ENCODE results near the gene RAB1A.

Gene RAB1A

GRCh38 chr2:65107530-65107929, 22.4 kb downstream of the RAB1A start:
- no peak overlapping the region for H3K23ac ChIP-seq (ENCODE audit: low read length)
- peak overlapping the region; percentile 82 for H3K4ac ChIP-seq (ENCODE audit: low read depth, low read length)
- H3K18ac ChIP-seq (ENCODE audit: low read length), result peak overlapping the region; percentile 10
- H3K14ac ChIP-seq (ENCODE audit: low read length), result no peak overlapping the region
- WGBS (ENCODE audit: extremely low coverage, insufficient coverage, insufficient read length), result no CpG with 5 or more reads among the region's 5 CpGs
- H2BK5ac ChIP-seq (ENCODE audit: low read depth, low read length, poor library complexity), result no peak overlapping the region
- no peak overlapping the region for H4K8ac ChIP-seq (ENCODE audit: low read depth, low read length)
- H2AFZ ChIP-seq (ENCODE audit: insufficient read depth, low read length, poor library complexity), result no peak overlapping the region
- H3K79me1 ChIP-seq (ENCODE audit: low read length), result no peaks in the 10 kb centered on the region
- H3K4me1 ChIP-seq (ENCODE audit: control insufficient read depth in 1 of 2, insufficient read depth in 2 of 2, low read length in 2 of 2), result no peaks in the 10 kb centered on the region
- H3K9me3 ChIP-seq (ENCODE audit: insufficient read depth, low read depth, low read length), result no peaks in the 10 kb centered on the region
- H2BK12ac ChIP-seq (ENCODE audit: low read length), result peak overlapping the region; percentile 44
- no peak overlapping the region for H4K91ac ChIP-seq (ENCODE audit: low read depth, low read length)
- H3K79me2 ChIP-seq (ENCODE audit: control insufficient read depth, insufficient read depth, low read length, poor library complexity), result peaks cover 11% of the 10 kb centered on the region
- H3K36me3 ChIP-seq (ENCODE audit: control insufficient read depth in 1 of 2, insufficient read depth in 2 of 2, low read length in 2 of 2), result peaks cover 12 to 15% of the 10 kb centered on the region in 2 experiments
- no peak overlapping the region for H2BK120ac ChIP-seq (ENCODE audit: insufficient read depth, low read length, poor library complexity)
- no peak overlapping the region for H3K9ac ChIP-seq (ENCODE audit: low read length)
- no peak overlapping the region for H3K27ac ChIP-seq (ENCODE audit: low read depth, low read length)
- no peak overlapping the region for H4K12ac ChIP-seq (ENCODE audit: low read depth, low read length)
- H3K27me3 ChIP-seq (ENCODE audit: insufficient read depth, low read length), result no peaks in the 10 kb centered on the region
- H3K4me3 ChIP-seq (ENCODE audit: low read depth, low read length), result no peak overlapping the region
- no peak overlapping the region for H3K4me2 ChIP-seq (ENCODE audit: low read length)
- DNase-seq, result no peak
- H2AK5ac ChIP-seq (ENCODE audit: low read length), result no peak overlapping the region

GRCh38 chr2:65103013-65103715, 26.7 kb downstream of the RAB1A start:
- DNase-seq, result peak in 1 of 2 donors; percentile 37

GRCh38 chr2:65101071-65101470, 28.8 kb downstream of the RAB1A start:
- H4K12ac ChIP-seq (ENCODE audit: low read depth, low read length), result no peak overlapping the region
- H2BK5ac ChIP-seq (ENCODE audit: low read depth, low read length, poor library complexity), result no peak overlapping the region
- H3K9ac ChIP-seq (ENCODE audit: low read length), result no peak overlapping the region
- no peak overlapping the region for H3K4me3 ChIP-seq (ENCODE audit: low read depth, low read length)
- no peak overlapping the region for H3K14ac ChIP-seq (ENCODE audit: low read length)
- H4K8ac ChIP-seq (ENCODE audit: low read depth, low read length), result no peak overlapping the region
- no peak overlapping the region for H3K4me2 ChIP-seq (ENCODE audit: low read length)
- H2BK120ac ChIP-seq (ENCODE audit: insufficient read depth, low read length, poor library complexity), result no peak overlapping the region
- peaks cover 16 to 29% of the 10 kb centered on the region in 2 experiments for H3K36me3 ChIP-seq (ENCODE audit: control insufficient read depth in 1 of 2, insufficient read depth in 2 of 2, low read length in 2 of 2)
- H2BK12ac ChIP-seq (ENCODE audit: low read length), result no peak overlapping the region
- no peaks in the 10 kb centered on the region for H3K4me1 ChIP-seq (ENCODE audit: control insufficient read depth in 1 of 2, insufficient read depth in 2 of 2, low read length in 2 of 2)
- DNase-seq, result peak; percentile 25 to 46
- peaks cover 3% of the 10 kb centered on the region for H3K79me2 ChIP-seq (ENCODE audit: control insufficient read depth, insufficient read depth, low read length, poor library complexity)
- H3K79me1 ChIP-seq (ENCODE audit: low read length), result no peaks in the 10 kb centered on the region
- no peak overlapping the region for H2AFZ ChIP-seq (ENCODE audit: insufficient read depth, low read length, poor library complexity)
- no peak overlapping the region for H3K18ac ChIP-seq (ENCODE audit: low read length)
- no peaks in the 10 kb centered on the region for H3K9me3 ChIP-seq (ENCODE audit: insufficient read depth, low read depth, low read length)
- WGBS (ENCODE audit: extremely low coverage, insufficient coverage, insufficient read length), result no CpG with 5 or more reads among the region's 3 CpGs
- no peak overlapping the region for H2AK5ac ChIP-seq (ENCODE audit: low read length)
- H3K23ac ChIP-seq (ENCODE audit: low read length), result no peak overlapping the region
- no peak overlapping the region for H3K27ac ChIP-seq (ENCODE audit: low read depth, low read length)
- no peak overlapping the region for H3K4ac ChIP-seq (ENCODE audit: low read depth, low read length)
- no peaks in the 10 kb centered on the region for H3K27me3 ChIP-seq (ENCODE audit: insufficient read depth, low read length)
- no peak overlapping the region for H4K91ac ChIP-seq (ENCODE audit: low read depth, low read length)

More at GRCh38 chr2:65103013-65103715, 26.7 kb downstream of the RAB1A start:
- H3K9ac ChIP-seq (ENCODE audit: low read length), result no peak overlapping the region
- H2BK120ac ChIP-seq (ENCODE audit: insufficient read depth, low read length, poor library complexity), result no peak overlapping the region
- H2BK12ac ChIP-seq (ENCODE audit: low read length), result no peak overlapping the region
- H4K12ac ChIP-seq (ENCODE audit: low read depth, low read length), result no peak overlapping the region
- WGBS (ENCODE audit: extremely low coverage, insufficient coverage, insufficient read length), result no CpG with 5 or more reads among the region's 6 CpGs
- H3K4me1 ChIP-seq (ENCODE audit: control insufficient read depth in 1 of 2, insufficient read depth in 2 of 2, low read length in 2 of 2), result no peaks in the 10 kb centered on the region
- peaks cover 20 to 27% of the 10 kb centered on the region in 2 experiments for H3K36me3 ChIP-seq (ENCODE audit: control insufficient read depth in 1 of 2, insufficient read depth in 2 of 2, low read length in 2 of 2)
- no peak overlapping the region for H2BK5ac ChIP-seq (ENCODE audit: low read depth, low read length, poor library complexity)
- no peaks in the 10 kb centered on the region for H3K9me3 ChIP-seq (ENCODE audit: insufficient read depth, low read depth, low read length)
- H3K23ac ChIP-seq (ENCODE audit: low read length), result no peak overlapping the region
- H4K91ac ChIP-seq (ENCODE audit: low read depth, low read length), result no peak overlapping the region
- H3K4ac ChIP-seq (ENCODE audit: low read depth, low read length), result no peak overlapping the region
- no peak overlapping the region for H3K18ac ChIP-seq (ENCODE audit: low read length)
- no peak overlapping the region for H3K14ac ChIP-seq (ENCODE audit: low read length)
- H3K79me1 ChIP-seq (ENCODE audit: low read length), result no peaks in the 10 kb centered on the region
- H3K4me2 ChIP-seq (ENCODE audit: low read length), result no peak overlapping the region
- H3K79me2 ChIP-seq (ENCODE audit: control insufficient read depth, insufficient read depth, low read length, poor library complexity), result peaks cover 11% of the 10 kb centered on the region
- no peak overlapping the region for H3K4me3 ChIP-seq (ENCODE audit: low read depth, low read length)
- no peak overlapping the region for H2AFZ ChIP-seq (ENCODE audit: insufficient read depth, low read length, poor library complexity)
- H4K8ac ChIP-seq (ENCODE audit: low read depth, low read length), result no peak overlapping the region
- H2AK5ac ChIP-seq (ENCODE audit: low read length), result no peak overlapping the region
- H3K27ac ChIP-seq (ENCODE audit: low read depth, low read length), result no peak overlapping the region
- H3K27me3 ChIP-seq (ENCODE audit: insufficient read depth, low read length), result no peaks in the 10 kb centered on the region

GRCh38 chr2:65098741-65099140, 31.2 kb downstream of the RAB1A start:
- no peak overlapping the region for H4K12ac ChIP-seq (ENCODE audit: low read depth, low read length)
- H3K23ac ChIP-seq (ENCODE audit: low read length), result no peak overlapping the region
- no peak overlapping the region for H3K14ac ChIP-seq (ENCODE audit: low read length)
- H2BK12ac ChIP-seq (ENCODE audit: low read length), result no peak overlapping the region
- no peak overlapping the region for H4K8ac ChIP-seq (ENCODE audit: low read depth, low read length)
- H2AK5ac ChIP-seq (ENCODE audit: low read length), result no peak overlapping the region
- H3K27ac ChIP-seq (ENCODE audit: low read depth, low read length), result no peak overlapping the region
- H3K79me1 ChIP-seq (ENCODE audit: low read length), result peaks cover 2% of the 10 kb centered on the region
- H3K4me3 ChIP-seq (ENCODE audit: low read depth, low read length), result no peak overlapping the region
- H3K4me1 ChIP-seq (ENCODE audit: control insufficient read depth in 1 of 2, insufficient read depth in 2 of 2, low read length in 2 of 2), result no peaks in the 10 kb centered on the region
- H3K9me3 ChIP-seq (ENCODE audit: insufficient read depth, low read depth, low read length), result no peaks in the 10 kb centered on the region
- H2BK5ac ChIP-seq (ENCODE audit: low read depth, low read length, poor library complexity), result no peak overlapping the region
- no peak overlapping the region for H2AFZ ChIP-seq (ENCODE audit: insufficient read depth, low read length, poor library complexity)
- no peak overlapping the region for H2BK120ac ChIP-seq (ENCODE audit: insufficient read depth, low read length, poor library complexity)
- no peaks in the 10 kb centered on the region for H3K27me3 ChIP-seq (ENCODE audit: insufficient read depth, low read length)
- peak overlapping the region; percentile 65 for H3K18ac ChIP-seq (ENCODE audit: low read length)
- H4K91ac ChIP-seq (ENCODE audit: low read depth, low read length), result no peak overlapping the region
- no peak overlapping the region for H3K9ac ChIP-seq (ENCODE audit: low read length)
- no peak for DNase-seq
- no CpG with 5 or more reads among the region's 5 CpGs for WGBS (ENCODE audit: extremely low coverage, insufficient coverage, insufficient read length)
- H3K79me2 ChIP-seq (ENCODE audit: control insufficient read depth, insufficient read depth, low read length, poor library complexity), result peaks cover 7% of the 10 kb centered on the region
- peak overlapping the region; percentile 46 for H3K4ac ChIP-seq (ENCODE audit: low read depth, low read length)
- no peak overlapping the region for H3K4me2 ChIP-seq (ENCODE audit: low read length)
- H3K36me3 ChIP-seq (ENCODE audit: control insufficient read depth in 1 of 2, insufficient read depth in 2 of 2, low read length in 2 of 2), result peaks cover 31 to 36% of the 10 kb centered on the region in 2 experiments
